AG09309 (cell line): Measurements from ENCODE around the gene TMEM37.

Source experiments
- DNase-seq: peaks from one replicate; pipeline ENCODE4 v3.0.0-alpha.2; 2010; ENCODE audit warnings: low read depth
- H3K4me3 ChIP-seq: 2 replicates; pipeline ENCODE4 v1.5.1; 2011; ENCODE audit warnings: mild to moderate bottlenecking, low read depth, low read length, moderate library complexity; ENCODE audit not compliant: control insufficient read depth
- TF ChIP-seq, protein P1 (sequence below): IDR thresholded peaks from 2 replicates; pipeline ENCODE4 v1.5.1; 2011; ENCODE audit warnings: mild to moderate bottlenecking, low read depth, low read length, inconsistent platforms; ENCODE audit not compliant: insufficient read depth, control insufficient read depth; ENCODE audit errors: missing control alignments

The TMEM37 gene

DNA sequence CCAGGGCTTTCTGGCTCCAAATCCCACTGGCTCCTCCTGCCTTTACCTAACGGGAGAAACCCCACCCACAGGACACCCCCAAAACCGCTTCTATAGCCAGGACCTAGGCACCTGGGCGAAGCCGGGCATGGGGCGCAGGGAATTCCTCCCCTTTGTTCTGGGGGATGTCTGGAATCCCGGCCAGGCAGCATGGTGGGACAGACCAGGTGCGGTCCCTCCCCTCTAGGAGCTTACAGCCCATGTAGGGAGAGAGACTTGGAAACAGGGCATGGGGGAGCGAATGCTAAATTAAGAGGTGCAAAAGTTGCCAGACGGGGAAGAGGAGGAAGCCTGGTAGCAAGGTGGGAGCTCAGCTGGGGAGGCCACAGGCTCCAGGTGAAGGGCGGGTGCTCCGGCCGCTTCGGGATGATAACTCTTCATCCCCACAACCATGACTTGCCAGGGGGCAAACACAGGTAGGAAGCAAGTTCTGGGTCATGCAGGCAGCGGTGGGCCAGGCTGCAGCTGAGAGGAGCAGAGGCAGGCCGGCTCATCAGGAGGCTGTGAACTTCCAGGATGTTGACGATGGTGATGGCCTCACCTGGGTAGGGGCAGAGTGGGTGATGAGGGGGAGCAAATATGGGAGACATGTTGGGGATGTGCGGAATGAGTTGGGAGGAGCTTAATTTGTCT is 1.3 kb downstream of the TMEM37 start:
- H3K4me3 ChIP-seq: no peak overlapping the region
- DNase-seq: no peak
- TF ChIP-seq, protein P1, sequence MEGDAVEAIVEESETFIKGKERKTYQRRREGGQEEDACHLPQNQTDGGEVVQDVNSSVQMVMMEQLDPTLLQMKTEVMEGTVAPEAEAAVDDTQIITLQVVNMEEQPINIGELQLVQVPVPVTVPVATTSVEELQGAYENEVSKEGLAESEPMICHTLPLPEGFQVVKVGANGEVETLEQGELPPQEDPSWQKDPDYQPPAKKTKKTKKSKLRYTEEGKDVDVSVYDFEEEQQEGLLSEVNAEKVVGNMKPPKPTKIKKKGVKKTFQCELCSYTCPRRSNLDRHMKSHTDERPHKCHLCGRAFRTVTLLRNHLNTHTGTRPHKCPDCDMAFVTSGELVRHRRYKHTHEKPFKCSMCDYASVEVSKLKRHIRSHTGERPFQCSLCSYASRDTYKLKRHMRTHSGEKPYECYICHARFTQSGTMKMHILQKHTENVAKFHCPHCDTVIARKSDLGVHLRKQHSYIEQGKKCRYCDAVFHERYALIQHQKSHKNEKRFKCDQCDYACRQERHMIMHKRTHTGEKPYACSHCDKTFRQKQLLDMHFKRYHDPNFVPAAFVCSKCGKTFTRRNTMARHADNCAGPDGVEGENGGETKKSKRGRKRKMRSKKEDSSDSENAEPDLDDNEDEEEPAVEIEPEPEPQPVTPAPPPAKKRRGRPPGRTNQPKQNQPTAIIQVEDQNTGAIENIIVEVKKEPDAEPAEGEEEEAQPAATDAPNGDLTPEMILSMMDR: no peak

DNA sequence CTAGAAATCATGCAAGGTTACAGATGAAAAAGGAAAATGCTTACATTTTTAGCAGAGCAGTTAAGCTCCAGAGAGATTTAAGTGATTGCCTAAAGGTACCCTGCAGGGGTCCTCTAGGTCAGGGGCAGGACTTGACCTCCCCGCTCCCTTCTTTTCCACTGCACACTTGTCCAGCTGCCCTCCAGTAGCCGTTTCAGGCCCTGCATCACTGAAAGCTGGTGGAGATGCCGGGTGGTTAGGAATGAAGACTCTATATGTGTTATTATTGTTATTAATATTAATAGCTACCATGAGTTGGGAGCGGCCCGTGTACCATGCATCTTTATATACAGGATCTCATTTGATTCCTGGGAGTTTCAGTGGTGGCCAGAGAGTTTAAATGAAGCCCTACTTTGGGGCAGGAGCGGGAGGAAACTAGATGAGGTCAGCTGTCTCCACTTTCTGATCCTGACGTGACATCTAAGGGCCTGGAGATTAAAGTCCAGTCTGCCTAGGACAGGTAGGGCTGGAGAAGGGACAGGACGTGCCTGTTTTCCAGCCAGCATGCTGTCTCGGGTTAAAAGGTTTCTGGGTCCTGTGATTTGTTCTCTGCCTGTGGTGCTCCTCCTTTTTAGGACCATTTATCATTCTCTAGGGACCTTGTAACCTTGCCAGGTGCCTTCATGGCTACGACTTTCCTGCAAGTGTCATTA is 2.1 kb downstream of the TMEM37 start:
- TF ChIP-seq, protein P1: no peak
- no peak overlapping the region for H3K4me3 ChIP-seq
- no peak for DNase-seq

DNA sequence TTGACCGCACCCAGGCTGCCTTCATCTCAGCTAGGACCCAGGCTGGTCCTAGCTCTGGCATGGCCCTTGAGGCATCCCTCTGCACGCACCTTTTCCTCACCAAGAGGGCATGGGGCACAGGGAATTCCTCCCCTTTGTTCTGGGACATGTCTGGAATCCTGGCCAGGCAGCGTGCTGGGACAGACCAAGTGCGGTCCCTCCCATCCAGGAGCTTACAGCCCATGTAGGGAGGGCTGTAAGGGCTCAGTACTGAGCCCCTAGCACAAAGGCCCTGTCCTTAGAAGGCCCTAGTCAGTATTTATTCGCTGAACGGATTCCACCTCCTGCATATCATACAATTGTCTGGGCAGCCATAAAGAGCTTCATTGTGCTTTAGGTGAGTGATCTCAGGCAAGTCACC is 3.0 kb downstream of the TMEM37 start:
- DNase-seq: no peak
- no peak overlapping the region for H3K4me3 ChIP-seq
- TF ChIP-seq, protein P1: no peak

DNA sequence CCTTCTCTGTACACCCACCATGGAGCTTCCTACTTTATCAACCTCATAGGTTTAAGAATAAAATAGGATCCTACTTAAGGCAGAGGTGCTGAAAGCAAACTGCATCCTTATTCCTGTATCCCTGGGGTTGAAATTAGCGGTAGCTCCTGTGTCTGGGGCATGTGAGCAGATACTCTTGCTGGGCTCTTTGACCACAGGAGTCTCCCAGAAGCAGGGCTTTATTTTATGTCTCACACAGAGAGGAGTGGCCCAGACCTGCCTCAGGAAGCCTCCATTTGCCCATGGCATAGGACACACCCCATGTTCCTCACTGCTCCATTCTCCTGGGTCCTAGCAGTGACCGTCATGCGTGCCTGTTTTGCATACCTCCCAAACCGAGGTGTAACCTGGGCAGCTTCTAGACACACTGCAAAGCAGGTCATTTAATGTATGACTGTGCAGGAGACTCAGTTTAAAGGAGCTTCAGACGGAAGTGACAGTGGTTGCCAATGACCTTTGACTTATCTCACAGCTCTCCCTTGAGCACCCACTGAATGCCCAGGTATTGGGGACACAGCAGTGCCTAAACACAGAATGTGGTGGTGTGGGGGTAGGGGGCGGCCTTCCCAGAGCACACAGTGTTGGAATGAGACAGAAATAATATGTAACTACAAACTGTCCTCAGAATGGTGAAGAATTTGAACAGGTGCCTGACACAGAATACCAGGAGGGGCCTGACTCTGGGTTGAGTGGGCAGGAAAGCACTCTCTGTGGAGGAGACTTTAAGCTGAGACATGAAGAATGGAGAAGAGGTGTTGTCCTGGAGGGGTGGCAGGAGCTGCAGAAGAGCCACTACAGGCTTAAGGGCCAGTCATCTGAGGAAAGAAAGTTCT is 3.7 kb downstream of the TMEM37 start:
- no peak overlapping the region for H3K4me3 ChIP-seq
- no peak for DNase-seq
- TF ChIP-seq, protein P1: no peak

DNA sequence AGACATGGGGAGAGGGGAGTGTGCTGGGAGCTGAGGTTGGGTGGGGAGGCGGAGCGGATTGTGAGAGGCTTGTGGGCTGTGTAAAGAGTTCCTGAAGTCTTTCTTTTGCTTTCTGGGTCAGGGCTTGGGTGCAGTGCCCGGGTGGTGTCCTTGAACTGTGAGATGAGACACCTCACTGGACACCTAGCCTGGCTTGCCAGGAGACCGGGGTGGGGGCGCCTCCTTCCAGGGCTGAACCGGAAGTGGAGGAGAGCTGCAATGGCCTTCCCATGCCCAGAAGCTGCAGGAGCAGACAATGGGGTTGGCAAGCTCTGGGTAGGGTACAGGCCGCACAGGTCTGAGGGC is 4.3 kb downstream of the TMEM37 start:
- TF ChIP-seq, protein P1: no peak
- no peak overlapping the region for H3K4me3 ChIP-seq
- DNase-seq: no peak

DNA sequence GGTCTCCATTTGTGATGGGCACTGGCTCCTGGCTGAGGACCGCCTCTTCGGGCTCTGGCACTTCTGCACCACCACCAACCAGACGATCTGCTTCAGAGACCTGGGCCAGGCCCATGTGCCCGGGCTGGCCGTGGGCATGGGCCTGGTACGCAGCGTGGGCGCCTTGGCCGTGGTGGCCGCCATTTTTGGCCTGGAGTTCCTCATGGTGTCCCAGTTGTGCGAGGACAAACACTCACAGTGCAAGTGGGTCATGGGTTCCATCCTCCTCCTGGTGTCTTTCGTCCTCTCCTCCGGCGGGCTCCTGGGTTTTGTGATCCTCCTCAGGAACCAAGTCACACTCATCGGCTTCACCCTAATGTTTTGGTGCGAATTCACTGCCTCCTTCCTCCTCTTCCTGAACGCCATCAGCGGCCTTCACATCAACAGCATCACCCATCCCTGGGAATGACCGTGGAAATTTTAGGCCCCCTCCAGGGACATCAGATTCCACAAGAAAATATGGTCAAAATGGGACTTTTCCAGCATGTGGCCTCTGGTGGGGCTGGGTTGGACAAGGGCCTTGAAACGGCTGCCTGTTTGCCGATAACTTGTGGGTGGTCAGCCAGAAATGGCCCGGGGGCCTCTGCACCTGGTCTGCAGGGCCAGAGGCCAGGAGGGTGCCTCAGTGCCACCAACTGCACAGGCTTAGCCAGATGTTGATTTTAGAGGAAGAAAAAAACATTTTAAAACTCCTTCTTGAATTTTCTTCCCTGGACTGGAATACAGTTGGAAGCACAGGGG is 5.5 kb downstream of the TMEM37 start:
- no peak for DNase-seq
- no peak overlapping the region for H3K4me3 ChIP-seq
- TF ChIP-seq, protein P1: no peak
